GM23338 (cell line): ENCODE results near the gene BRAF.

Experiments
- CTCF ChIP-seq, 2 experiments: fragments of 200-600 bp in 1 of 2; sonication (generic) in 1 of 2; conservative IDR thresholded peaks; 2 replicates each; pipeline versions ENCODE4 v1.5.1 to v1.6.1; 2016 to 2017; ENCODE audit warnings: antibody characterized with exemption in 2 of 2, low read depth in 2 of 2, mild to moderate bottlenecking in 2 of 2, moderate library complexity in 1 of 2
- ETS1 ChIP-seq: IDR thresholded peaks from 2 replicates; pipeline ENCODE4 v1.6.1; 2016; ENCODE audit warnings: antibody characterized with exemption
- EZH2 ChIP-seq: fragments of 200-600 bp; sonication (generic); IDR thresholded peaks from one replicate; pipeline ENCODE4 v1.8.0; 2017; ENCODE audit warnings: antibody characterized with exemption, mild to moderate bottlenecking, low read depth; ENCODE audit not compliant: unreplicated experiment
- EZH2phosphoT487 ChIP-seq: fragments of 200-600 bp; sonication (generic); IDR thresholded peaks from one replicate; pipeline ENCODE4 v1.8.1; 2018; ENCODE audit warnings: antibody characterized with exemption; ENCODE audit not compliant: unreplicated experiment
- JUNB ChIP-seq: IDR thresholded peaks from one replicate; pipeline ENCODE4 v1.6.1; 2016; ENCODE audit warnings: antibody characterized with exemption; ENCODE audit not compliant: unreplicated experiment
- POLR2AphosphoS5 ChIP-seq: IDR thresholded peaks from 2 replicates; pipeline ENCODE4 v1.6.1; 2016; ENCODE audit warnings: antibody characterized with exemption, low read depth
- REST ChIP-seq: IDR thresholded peaks from one replicate; pipeline ENCODE4 v1.6.1; 2018; ENCODE audit warnings: antibody characterized with exemption; ENCODE audit not compliant: unreplicated experiment
- ZNF114 ChIP-seq: fragments of 250-450 bp; sonication (Bioruptor Pico); IDR thresholded peaks from 2 replicates; pipeline ENCODE4 v1.5.0; 2020; ENCODE audit warnings: mild to moderate bottlenecking, moderate library complexity

- TF ChIP-seq CTCF (conservative IDR thresholded peaks at IDR 0.05; ENCODE audit: low read depth in 2 of 2) (no peak), POLR2AphosphoS5 (no peak), ETS1 (no peak), REST (no peak), EZH2 (no peak), ZNF114 (CRISPR knock-in tag) (no peak), EZH2phosphoT487 (no peak), JUNB (no peak)
These were observed 96.0 kb downstream of the BRAF start for GRCh38 chr7:140828741-140829140.
